ENCODE data around the gene TSPYL6.

Gene TSPYL6

GRCh38 chr2:54240515-54241469 is 15.2 kb downstream of the TSPYL6 start:
- TF ChIP-seq CTCF (IDR thresholded peaks at IDR 0.05; ENCODE audit: borderline replicate concordance, insufficient read depth, low read depth, low read length), result no peak
- no peak overlapping the region for H3K4me3 ChIP-seq (ENCODE audit: low read depth, low read length)

GRCh38 chr2:54239427-54239826 is 16.6 kb downstream of the TSPYL6 start:
- H3K4me3 ChIP-seq (ENCODE audit: low read depth, low read length), result no peak overlapping the region
- TF ChIP-seq CTCF (IDR thresholded peaks at IDR 0.05; ENCODE audit: borderline replicate concordance, insufficient read depth, low read depth, low read length), result no peak

- no peak for TF ChIP-seq CTCF (IDR thresholded peaks at IDR 0.05; ENCODE audit: borderline replicate concordance, insufficient read depth, low read depth, low read length)
- no peak overlapping the region for H3K4me3 ChIP-seq (ENCODE audit: low read depth, low read length)
Measured at GRCh38 chr2:54237428-54237827, 18.6 kb downstream of the TSPYL6 start.

GRCh38 chr2:54233832-54234649 is 22.0 kb downstream of the TSPYL6 start:
- TF ChIP-seq CTCF (IDR thresholded peaks at IDR 0.05; ENCODE audit: borderline replicate concordance, insufficient read depth, low read depth, low read length), result no peak
- no peak overlapping the region for H3K4me3 ChIP-seq (ENCODE audit: low read depth, low read length)

GRCh38 chr2:54228945-54229344 is 27.1 kb downstream of the TSPYL6 start:
- H3K4me3 ChIP-seq (ENCODE audit: low read depth, low read length), result no peak overlapping the region
- no peak for TF ChIP-seq CTCF (IDR thresholded peaks at IDR 0.05; ENCODE audit: borderline replicate concordance, insufficient read depth, low read depth, low read length)

- H3K4me3 ChIP-seq (ENCODE audit: low read depth, low read length), result no peak overlapping the region
- TF ChIP-seq CTCF (IDR thresholded peaks at IDR 0.05; ENCODE audit: borderline replicate concordance, insufficient read depth, low read depth, low read length), result no peak
Measured at GRCh38 chr2:54227798-54228197, 28.2 kb downstream of the TSPYL6 start.

Data from GM12875 (cell line).